GM10266 (cell line): ENCODE measurements around the gene NEK11.

Experiments used
- DNase-seq: peaks from one replicate; pipeline ENCODE4 v3.0.0; 2012; ENCODE audit errors: extremely low spot score
- CTCF ChIP-seq: IDR thresholded peaks from 2 replicates; pipeline ENCODE4 v1.5.1; 2012; ENCODE audit warnings: mild to moderate bottlenecking, low read depth; ENCODE audit not compliant: control insufficient read depth, insufficient read depth; ENCODE audit errors: missing control alignments

NEK11 gene

GRCh38 chr3:131072099-131072559 lies 45.5 kb downstream of the NEK11 start:
- no peak for DNase-seq
- TF ChIP-seq CTCF: no peak

GRCh38 chr3:131072845-131073244 lies 46.2 kb downstream of the NEK11 start:
- no peak for DNase-seq
- no peak for TF ChIP-seq CTCF

DNA sequence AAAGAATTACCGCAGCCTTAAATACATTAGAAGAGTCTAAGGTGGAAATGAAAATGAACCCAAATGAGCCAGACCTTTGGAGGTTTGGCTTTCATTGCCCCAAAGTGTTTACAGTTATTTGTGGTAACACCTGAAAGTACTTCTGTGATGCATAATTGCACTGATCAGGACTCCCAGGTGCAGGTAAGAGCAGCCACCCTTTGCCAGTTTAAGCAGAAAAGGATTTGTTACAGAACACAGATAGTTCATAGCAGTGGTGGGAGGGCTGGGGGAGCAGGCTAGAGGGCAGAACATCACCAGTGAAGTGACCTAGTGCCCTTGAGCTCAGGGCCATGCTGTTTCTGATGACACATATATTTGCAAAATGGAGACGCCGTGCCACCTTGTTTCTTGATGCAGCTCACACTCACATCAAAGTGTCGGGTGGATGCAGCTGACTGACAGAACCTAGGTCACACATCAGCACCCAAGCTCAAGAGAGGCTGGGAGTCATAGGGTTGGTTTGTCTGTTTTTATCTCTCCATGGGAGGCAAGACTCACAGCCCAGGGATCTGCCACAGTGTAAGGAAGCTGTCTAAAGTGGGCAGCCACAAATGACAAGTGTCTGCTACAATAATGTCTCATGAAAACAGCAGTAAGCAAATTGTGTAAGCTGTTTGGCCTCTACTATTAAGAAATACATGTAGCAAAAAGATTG lies 49.1 kb downstream of the NEK11 start:
- DNase-seq: no peak
- TF ChIP-seq CTCF: no peak

GRCh38 chr3:131077904-131078303 lies 51.2 kb downstream of the NEK11 start:
- TF ChIP-seq CTCF: no peak
- DNase-seq: no peak

DNA sequence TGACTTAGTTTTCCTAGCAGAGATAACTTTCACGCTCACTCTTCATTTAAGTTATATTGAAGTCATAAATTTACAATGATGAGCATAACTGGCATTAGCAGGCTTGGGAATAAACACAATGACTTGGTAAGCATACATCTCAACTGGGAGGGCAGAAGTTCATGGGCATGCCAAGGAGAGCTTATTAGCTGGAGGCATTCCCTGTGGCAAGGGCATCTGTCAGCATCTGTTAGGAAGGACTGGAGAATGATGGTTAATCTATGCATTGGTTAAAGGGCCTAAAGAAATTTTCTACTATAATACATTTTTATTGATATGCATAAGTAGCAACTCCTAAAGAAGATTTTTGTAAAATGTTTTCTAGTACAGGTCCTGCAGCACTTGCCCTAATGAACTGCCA lies 52.4 kb downstream of the NEK11 start:
- no peak for DNase-seq
- TF ChIP-seq CTCF: no peak

- no peak for TF ChIP-seq CTCF
- no peak for DNase-seq
These were observed 54.5 kb downstream of the NEK11 start for GRCh38 chr3:131081224-131081623.

GRCh38 chr3:131082246-131082645 lies 55.6 kb downstream of the NEK11 start:
- no peak for DNase-seq
- TF ChIP-seq CTCF: no peak
